Cortex of kidney (tissue), 1 donor: ENCODE data around the gene FRMD6.

ENCODE experiments used
- DNase-seq: peaks from one replicate; lab custom pipeline; 2025; lab: John Stamatoyannopoulos, UW

FRMD6 gene

GRCh38 chr14:51776102-51776894 is 124.6 kb downstream of the FRMD6 start:
- no peak for DNase-seq

GRCh38 chr14:51780006-51780692 is 128.4 kb downstream of the FRMD6 start:
- no peak for DNase-seq
